GM19193 (cell line): ENCODE data around the gene MT4.

Experiments used
- POLR2A ChIP-seq: IDR thresholded peaks from 4 replicates; pipeline ENCODE4 v1.6.1; 2011; ENCODE audit not compliant: insufficient read depth, insufficient read length; ENCODE audit errors: extremely low read depth

The MT4 gene

DNA sequence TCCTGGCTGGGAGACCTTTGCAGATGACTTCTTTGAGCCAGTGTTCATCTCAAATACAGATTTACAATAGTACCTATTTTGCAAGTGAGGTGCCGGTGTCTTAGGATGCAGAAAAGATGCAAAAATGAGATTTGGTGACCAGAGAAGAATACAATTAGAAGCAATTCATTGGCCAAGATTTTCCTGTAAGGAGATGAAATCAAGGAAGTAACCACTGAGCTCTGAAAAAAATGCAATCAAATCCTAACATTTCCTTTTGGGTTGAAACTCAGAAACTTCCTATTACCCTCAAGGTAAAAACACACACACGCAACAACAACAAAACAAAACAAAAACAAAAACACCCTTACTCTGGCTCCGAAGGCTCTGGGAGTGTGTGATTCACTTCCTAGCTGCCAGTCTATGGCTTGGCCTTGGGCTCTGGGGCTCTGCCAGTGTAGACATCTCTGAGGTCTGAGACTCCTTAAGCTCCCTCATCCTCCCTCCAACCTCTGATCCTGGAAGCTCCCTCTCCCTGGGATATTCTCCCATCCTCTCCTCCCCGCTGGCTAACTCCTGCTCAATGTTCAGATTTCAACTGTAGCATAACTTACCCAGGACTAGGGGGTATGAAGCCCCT, 16.8 kb upstream of the MT4 start:
- no peak for TF ChIP-seq POLR2A

DNA sequence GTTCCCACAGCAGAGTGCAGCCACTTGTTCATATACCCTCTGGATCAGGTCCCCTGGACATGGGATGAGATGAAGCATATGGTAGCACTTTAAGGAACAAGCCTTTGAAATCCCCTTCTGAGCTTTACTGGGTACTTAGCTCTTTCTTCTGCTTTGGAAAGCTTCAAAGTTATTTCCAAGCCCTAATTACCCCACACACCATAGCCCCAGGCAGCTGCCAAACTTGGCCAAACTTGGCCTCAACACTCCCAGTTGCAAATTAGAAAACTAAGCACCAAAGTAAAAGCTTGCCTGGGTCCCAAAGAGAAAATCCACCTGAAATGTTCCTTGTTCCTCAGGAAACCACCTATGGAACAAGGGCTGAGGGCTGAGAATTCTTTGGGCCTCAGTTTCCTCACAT, 15.7 kb upstream of the MT4 start:
- TF ChIP-seq POLR2A: no peak

DNA sequence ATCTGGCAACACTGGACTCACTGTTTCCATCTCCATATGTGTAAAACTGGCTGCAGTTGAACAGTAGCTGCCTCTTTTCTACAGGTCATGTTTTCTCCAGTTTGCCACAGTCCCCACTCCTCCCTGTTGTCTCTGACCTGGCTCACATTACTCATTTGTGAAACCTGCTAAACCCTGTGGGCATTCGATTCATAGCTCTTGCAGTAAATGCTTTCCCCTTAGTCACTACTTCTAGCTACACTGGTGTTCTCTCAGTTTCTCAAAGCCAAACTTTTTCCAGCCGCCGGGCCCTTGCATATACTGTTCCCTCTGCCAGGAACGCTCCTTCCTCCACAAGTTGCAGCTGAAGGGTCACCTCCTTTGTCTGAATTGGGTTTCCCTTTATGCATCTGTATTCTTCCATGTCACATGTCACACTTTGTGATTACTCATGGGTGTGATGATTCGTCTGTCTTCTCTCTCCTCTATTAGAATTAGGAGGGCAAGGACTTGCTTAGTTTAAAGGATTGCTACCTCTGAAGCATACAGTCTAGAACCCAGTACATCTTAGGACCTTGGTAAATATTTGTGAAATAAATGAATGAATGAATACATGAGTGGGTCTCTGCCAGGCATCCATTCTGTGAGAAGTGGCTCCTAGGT, 15.0 kb upstream of the MT4 start:
- TF ChIP-seq POLR2A: no peak

DNA sequence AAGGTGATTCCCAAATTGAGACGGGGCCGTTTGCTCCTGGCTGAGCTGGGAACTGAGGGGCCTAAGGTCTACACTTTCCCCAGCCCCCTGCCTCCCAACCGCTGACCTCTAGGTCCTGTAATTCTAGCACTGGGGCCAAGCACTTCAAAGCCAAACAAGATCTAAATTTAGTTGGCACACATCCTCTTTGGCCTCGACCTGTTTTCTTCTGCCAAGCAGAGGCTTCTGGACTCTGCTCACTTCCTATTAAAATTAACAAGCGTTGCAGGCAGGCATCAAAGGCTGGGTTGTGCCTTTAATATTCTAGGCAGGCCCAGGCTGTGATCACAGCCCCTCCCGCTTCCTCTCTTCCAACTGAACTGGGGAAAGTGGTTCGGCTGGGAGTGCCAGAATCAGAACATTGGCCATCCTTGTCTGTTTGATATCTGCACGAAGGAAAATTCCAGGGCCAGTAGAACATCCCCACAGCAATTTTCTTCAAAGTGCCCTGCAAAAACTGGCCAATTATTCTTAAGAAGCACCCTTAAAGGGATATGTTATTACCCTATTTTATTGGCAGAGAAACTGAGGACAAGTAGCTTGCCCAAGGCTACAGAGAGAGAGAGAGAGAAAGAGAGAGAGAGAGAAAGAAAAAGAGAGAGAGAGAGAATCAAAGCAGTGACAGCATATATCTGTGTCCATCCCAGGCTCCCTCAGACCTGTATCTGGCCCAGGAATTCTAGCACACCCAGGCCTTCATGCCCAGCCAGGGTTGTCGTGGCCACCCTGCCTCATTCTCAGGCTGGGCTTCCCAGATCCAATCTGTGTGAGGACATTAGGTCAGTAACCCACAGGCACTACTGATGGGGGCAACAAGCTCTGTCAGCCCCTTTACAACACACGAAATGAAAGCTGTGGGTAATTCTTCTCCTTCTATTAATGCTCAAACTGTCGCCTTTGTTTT, 12.8 kb upstream of the MT4 start:
- TF ChIP-seq POLR2A: no peak

DNA sequence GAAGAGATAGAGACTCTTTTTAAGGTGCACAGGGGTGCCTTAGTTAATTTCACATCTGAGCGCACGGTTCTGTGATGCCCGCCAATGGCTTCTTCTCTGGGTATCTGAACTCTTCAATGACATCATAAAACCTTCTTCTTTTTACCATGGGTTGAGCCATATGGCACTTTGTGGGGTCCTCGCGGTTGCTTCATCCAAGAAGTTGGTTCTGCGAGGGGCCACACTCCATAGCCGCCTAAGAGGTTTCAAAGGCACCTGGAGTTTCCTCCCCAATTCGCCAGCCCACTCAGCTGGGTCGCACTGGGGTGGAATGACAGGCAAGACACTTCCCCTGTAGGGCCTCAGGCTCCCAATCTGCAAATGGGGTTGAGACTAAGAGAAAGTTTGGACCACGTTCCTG, 10.4 kb upstream of the MT4 start:
- TF ChIP-seq POLR2A: no peak

DNA sequence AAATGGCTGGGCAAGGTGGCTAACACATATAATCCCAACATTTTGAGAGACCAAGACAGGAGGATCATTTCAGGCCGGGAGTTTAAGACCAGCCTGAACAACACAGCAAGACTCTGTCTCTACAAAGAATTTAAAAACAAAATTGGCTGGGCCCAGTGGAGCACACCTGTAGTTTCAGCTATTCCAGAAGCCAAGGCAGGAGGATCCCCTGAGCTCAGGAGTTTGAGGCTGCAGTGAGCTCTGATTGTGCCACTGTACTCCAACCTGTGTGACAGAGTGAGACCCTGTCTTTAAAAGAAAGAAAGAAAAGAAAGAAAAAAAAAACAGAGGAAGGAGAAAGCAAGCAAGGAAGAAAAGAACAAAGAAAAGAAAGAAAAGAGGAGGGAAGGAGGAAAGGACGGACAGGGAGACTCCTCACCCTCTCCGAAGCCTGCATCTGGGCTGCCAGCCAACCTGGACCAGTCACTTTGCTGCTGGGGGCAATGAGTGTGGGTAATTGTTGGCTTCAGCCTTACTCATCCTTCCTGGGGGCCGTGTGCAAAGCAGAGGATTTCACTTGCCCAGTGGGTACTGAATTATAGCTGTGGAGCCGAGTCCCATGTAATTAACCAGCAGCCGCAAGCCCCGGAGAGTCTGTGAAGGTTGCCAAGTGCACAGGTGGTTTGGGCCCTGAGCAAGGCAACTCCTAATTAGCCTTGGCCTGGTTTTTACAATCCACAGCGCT, 6.7 kb upstream of the MT4 start:
- TF ChIP-seq POLR2A: no peak

DNA sequence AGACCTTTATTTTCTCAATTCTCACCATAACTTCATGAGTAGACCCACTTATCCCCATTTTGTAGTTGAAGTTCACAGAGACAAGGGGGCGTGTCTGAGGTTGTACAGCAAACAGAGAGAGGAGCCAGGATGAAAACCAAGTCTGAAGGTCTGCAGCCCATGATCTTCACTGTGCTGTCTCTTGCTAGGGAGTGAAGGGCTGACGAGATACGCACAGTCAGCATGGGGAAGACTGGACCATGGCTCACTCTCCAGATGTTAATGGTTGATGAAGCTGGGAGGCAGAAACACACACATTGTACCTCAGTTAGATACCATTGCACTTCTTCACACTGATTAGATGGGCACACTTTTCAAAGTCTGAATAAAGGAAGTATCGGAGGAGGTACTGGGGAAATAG, 5.8 kb upstream of the MT4 start:
- TF ChIP-seq POLR2A: no peak

DNA sequence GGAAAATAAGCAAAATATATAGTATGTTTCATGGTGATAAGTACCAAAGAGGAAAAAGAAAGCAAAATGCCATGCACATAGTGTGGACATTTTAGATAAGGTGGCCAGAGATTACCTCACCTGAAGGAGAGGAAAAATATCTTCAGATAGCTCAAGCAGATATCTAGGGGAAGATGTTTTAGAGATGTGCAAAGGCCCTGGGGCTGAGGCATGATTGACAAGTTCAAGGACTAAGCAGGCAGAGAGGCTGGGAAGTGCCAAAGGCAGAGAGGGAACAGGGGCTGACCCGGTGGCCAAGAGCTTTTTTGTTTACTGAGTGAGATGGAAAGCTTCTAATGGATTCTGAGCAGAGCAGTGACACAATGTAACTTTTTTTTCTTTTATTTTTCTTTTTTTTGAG, 4.4 kb upstream of the MT4 start:
- TF ChIP-seq POLR2A: no peak

DNA sequence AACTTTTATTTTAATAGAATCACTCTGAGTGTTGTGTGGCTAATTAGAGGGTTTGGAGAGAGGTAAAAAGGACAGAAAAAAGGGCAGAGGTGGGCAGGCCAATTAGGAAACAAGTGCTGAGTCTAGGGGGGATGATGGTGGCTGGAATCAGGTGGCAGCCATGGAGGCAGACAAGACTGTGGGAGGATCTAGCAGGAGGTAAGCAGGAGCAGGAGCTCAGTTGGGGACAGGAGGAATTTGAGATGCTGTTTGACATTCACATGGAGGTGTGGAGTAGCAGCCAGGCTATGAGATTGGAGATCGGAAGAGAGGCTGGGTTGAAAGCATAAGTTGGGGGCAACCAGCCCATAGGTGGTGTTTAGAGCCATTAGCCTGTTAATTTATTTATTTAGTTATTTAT, 3.7 kb upstream of the MT4 start:
- TF ChIP-seq POLR2A: no peak

DNA sequence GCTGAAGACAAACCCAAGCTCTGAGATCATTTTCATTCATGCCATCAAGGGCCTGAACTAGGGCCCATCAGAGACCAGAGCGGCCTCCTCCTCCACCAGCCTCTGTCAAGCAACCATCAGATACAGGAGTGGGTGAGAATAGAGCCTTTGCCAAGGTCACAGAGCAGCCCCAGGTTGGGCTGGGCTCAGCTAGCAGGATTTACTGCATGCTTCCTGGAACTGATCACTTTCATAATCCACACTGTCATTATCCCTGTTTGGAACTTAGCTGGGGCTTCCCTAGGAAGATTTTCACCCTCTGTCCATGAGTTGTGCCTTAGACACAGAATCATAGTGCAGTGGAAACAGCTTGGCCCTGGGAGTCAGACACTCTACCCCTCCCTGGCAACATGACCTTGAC, 5.1 kb downstream of the MT4 start:
- TF ChIP-seq POLR2A: no peak

DNA sequence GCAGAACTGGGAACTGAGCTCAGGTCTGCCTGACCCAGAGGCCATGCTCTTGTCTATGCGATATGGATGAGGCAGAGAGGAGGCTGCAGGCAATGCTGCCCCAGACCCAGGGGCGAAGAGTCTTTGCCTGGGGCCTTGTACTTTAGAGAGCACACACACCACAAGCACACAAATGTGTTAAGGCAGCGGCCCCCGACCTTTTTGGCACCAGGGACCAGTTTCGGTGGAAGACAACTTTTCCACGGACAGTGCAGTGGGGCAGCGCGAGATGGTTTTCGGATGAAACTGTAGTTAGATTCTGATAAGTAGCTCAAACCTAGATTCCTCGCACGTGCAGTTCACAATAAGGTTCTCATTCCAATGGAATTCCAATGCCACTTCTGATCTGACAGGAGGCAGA, 6.7 kb downstream of the MT4 start:
- TF ChIP-seq POLR2A: no peak

DNA sequence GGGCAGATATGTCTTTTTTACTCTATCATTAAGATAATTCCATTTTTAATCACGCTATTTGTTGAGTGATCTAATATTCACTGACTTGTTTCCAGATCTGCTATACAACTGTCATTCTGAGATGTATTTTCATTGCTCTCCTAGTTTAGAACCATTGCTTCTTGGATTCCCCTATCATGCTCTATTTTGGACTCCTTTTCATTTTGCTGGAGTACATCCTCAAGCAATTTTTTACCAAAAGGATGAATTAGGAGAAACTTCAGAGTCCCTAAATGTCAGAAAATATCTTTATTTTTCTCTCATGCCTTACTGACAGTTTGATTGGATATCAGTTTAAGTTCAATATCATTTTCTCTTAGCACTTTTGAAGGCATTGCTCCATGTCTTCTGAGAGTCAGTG, 9.8 kb downstream of the MT4 start:
- no peak for TF ChIP-seq POLR2A

DNA sequence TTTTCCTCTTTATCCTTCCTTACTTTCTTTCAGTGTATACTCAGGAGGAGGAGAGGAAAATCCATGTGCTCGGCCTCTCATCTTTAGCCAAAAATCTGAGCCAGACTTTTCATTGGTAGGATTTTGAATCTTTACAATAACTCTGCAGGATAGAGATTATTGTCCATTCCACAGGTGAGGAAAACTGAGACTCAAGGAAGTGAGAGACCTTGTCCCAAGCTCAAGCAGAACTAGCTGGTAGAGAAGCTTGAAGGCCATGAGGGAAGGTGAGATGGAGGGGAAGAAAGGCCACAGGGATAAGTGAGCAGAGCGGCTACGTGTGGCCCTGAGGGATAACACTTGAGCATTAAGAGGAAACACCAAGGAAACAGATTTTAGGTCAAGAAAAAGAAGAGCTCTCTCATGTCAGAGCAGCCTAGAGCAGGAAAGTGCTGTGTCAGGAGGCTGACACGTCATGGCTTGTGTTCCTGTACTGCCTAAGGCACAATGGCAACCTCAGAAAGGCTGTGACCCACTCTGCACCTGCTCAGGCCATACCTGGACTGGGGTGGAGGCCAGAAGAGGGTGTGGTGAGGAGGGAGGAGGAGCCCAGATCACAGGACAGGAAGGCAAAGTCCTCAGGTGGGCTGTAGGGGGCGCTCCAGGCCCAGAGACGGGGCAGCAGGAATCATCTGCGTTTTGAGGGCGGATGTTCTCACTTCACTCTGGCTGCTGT, 11.9 kb downstream of the MT4 start:
- no peak for TF ChIP-seq POLR2A

DNA sequence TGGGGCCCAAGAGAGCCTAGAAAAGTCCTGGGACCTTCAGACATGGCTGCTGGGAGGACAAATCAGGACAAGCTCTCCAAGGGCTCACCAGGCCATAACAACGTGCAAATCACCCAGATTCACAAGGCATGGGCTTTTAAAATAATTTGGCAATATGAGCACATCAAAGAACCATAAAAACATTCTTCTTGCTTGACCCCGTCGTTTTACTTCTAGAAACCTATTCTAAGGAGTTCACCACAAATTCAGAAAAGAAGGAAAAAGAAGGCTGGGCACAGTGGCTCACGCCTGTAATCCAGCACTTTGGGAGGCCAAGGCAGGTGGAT, 12.4 kb downstream of the MT4 start:
- TF ChIP-seq POLR2A: no peak
